Measurements from ENCODE around the gene TRIM74.
A peak's percentile ranks its signal among the peaks of the same experiment; 100 is the strongest.
"Not testable (repeated sequence)": the region's sequence is repeated elsewhere in the genome, so short reads cannot be mapped to it uniquely, and the experiment has no call there.

TRIM74 gene

DNA sequence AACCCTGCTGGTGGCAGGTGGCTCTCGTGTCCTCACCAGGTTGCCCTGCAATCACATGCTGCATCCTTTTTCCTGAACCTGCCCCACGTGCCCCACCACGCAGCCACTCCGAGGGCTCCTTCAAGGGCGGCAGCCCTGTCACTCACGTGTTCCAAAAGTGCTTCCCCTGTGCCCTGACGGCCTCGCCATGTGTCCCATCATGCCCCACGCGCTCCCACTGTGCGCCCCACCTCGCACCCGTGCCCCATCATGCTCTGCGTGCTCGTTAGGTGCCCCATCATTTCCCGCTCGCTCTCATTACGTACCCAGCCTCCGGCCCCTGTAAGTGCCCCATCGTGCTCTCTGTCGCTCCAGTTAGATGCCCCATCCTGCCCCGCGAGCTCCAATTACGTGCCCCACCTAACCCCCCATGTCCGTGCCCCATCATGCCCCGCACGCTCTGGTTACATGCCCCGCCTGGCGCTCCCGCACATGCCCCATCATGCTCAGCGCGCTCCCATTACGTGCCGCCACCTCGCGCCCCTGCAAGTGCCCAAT lies at the start of gene TRIM74:
Gene TRIM74 (minus strand): TSS at position 487 of the 537 bp plus-strand sequence. CDS start 3,309 bp downstream, outside the sequence.
- DNase-seq, result not testable (repeated sequence)

DNA sequence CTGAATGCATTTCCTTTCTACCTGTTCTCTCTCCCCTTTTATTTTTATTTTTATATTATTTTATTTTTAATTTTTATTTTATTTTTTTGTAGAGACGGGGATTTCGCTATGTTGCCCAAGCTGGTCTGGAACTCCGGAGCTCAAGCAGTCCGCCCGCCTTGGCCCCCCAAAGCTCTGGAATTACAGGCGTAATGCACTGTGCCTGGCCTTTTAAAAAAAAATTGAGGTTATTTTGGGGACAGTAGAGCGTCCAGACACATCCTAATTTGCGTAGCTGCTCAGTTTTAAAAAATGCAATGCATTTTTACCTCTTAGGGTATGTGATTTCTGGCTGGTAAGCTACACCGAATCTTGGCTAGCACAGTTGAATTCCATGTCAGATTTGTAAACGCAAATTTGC lies 37.2 kb upstream of the TRIM74 start:
- DNase-seq, result not testable (repeated sequence)

DNA sequence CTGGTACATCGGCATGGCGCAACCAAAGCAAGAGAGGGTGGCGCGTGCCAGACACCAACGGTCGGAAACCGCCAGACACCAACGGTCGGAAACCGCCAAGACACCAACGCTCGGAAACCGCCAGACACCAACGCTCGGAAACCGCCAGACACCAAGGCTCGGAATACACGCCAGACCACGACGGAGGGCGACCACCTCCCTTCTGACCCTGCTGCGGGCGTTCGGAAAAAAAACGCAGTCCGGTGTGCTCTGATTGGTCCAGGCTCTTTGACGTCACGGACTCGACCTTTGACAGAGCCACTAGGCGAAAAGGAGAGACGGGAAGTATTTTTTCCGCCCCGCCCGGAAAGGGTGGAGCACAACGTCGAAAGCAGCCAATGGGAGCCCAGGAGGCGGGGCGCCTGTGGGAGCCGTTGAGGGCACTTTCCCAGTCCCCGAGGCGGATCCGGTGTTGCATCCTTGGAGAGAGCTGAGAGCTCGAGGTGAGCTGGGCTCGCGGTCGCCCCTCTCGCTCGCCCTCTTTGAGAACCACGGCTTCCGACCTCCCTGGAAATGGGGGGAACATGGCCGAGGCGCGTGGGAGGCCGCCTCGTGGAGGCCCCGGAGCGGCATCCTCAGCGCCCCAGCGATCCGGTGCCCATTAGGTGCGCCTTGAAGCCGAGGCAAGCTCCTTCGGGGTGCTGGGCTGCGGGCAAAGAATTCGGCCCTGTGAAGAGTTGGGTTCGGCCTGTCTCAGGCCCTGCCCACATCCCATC lies 36.6 kb upstream of the TRIM74 start:
- peak; percentile 89 for DNase-seq

DNA sequence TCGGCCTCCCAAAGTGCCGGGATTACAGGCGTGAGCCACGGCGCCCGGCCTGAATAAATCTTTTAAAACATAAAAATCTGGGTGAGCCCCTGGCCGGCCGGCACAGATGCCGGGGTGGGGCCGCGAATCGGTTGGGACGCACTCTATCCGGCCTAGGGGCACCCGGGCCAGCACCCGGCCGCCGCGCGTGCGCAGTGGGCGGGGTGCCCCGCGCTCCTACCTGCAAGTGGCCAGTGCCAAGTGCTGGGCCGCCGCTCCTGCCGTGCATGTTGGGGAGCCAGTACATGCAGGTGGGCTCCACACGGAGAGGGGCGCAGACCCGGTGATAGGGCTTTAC lies 36.1 kb upstream of the TRIM74 start:
- DNase-seq, result peak; percentile 75

DNA sequence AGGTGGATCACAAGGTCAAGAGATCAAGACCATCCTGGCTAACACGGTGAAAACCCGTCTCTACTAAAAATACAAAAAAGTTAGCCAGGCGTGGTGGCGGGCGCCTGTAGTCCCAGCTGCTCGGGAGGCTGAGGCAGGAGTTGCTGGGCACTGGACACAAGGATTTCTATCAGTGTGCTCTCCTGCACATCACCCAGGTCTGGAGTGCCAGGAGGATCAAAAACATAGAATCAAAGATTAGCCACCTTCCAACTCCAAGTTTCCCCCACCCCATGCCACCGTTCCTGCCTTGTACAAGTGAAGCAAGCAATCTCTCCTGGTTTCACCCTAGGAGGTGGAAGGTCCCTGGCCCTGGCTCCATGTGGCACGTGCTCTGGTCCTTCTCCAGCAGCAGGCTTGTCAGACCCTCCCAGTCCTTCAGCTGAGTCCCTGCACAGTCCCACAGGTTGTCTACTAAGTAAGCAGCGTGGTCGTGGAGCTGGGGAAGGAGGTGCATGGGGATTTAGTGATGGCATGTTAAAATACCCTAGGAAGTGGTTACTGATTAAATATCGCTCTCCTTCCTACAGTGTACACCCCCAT lies 28.7 kb upstream of the TRIM74 start:
- not testable (repeated sequence) for DNase-seq

DNA sequence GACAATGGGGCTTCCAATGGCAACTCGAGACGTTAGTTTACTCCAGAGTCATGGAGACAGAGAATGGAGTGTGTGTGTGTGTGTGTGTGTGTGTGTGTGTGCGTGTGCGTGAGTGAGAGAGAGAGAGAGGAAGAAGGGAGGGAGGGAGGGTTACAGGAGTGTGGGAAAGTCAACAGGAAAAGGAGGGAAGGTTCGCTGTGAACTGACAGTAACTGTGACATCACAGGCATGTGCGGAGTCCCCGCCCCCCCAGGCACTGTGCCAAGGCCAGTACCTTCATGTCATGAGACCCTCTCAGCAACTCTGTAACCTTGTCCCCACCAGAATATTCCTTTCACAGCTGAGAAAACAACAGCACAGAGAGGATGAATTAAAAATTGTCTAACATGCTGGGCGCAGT lies 28.2 kb upstream of the TRIM74 start:
- DNase-seq, result not testable (repeated sequence)

DNA sequence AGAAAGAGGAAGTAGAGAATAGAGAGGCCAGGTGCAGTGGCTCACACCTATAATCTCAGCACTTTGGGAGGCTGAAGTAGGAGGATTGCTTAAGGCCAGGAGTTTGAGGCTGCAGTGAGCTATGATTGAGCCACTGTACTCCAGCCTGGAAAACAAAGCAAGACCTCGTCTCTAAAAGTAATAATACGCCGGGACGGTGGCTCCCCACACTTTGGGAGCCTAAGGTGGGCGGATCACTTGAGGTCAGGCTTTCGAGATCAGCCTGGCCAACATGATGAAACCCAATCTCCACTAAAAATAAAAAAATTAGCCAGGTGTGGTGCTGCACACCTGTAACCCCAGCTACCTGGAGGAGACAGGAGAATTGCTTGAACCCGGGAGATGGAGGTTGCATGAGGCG lies 26.2 kb upstream of the TRIM74 start:
- DNase-seq, result not testable (repeated sequence)

DNA sequence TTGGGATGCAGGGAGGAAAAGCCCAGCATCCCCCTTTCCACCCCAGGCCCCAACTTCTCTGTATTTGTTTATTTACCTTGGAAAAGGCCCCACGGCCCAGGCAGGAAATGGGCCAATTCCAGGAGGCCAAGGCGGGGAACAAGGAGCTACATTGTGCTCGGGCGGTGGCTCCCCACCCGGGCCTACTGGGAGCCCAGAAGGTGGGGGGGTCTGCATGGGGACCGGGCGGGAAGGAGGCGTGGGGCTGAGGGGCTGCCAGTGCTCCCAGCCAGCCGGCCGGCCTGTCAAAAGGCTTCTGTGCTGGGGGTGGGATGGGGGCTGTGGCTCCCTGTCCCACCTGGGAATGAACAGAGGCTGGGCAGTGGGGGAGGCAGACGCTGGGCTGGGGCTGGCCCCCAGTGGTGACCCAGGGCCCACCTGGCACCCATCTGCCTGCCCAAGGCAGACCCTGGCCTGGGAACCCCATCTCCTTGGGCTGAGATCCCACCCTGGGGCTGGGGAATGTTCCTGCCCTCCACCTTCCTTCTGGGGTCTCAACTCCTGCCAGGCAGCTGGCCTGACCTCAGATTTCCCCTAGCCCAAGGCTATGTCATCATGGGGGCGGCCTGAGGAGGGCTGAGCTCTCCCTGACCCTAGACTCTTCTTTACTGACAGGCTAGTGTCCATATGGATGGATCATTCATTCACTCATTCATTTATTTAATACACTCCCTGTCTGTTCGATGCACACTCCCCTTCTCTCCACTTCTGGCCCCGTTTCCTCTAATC lies 21.1 kb upstream of the TRIM74 start:
- DNase-seq, result not testable (repeated sequence)

DNA sequence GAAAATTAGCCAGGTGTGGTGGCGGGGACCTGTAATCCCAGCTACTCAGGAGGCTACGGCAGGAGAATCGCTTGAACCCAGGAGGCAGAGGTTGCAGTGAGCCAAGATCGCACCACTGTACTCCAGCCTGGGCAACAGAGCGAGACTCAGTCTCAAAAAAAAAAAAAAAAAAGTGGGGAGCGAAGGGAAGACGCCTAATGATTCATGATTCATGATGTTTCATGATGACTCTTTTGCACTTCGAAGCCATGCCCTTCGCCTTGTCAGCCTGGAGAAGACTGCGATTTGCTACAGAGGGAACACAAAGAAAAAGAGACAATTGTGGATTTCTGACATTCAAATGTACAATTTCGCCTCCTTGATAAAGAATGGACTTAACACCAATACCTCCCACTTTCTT lies 12.8 kb upstream of the TRIM74 start:
- DNase-seq, result not testable (repeated sequence)

DNA sequence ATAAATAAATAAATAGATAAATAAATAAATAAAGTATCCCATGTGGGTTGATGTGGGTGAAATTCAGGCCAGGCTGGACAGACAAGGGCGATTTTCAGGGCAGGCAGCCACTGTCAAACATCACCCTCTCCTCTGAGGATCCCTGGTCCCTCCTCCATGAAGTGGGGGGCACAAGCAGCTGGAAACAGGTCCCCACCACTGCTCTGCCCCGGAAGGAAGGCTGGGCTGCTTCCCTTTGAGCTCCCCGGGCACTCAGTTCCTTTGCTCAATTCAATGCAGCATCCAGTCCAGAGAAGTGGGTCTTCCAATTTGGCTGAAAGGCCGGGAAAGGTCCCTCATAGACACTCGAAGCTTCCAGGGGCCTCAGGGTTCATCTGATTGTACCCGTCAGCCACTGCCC lies 11.1 kb upstream of the TRIM74 start:
- DNase-seq, result not testable (repeated sequence)

DNA sequence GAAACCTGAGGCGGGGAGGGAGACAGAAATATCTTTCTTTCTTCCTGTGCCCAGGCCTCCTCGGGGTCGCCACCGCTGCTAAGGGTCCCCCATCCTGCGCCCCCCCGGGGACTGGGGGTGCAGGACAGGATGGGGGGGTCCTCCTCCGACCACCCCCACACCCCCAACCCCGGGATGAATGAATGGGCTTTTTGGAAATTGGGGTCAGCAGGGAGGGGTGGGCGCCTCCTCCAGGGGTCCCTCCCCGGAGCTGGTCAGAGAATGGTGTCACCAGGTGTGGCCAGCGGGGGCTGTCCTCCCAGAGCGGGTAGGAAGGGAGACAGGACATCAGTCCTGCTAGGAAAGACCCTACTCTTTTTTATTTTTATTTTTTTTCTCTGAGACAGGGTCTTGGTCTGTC lies 7.2 kb upstream of the TRIM74 start:
- DNase-seq, result not testable (repeated sequence)

DNA sequence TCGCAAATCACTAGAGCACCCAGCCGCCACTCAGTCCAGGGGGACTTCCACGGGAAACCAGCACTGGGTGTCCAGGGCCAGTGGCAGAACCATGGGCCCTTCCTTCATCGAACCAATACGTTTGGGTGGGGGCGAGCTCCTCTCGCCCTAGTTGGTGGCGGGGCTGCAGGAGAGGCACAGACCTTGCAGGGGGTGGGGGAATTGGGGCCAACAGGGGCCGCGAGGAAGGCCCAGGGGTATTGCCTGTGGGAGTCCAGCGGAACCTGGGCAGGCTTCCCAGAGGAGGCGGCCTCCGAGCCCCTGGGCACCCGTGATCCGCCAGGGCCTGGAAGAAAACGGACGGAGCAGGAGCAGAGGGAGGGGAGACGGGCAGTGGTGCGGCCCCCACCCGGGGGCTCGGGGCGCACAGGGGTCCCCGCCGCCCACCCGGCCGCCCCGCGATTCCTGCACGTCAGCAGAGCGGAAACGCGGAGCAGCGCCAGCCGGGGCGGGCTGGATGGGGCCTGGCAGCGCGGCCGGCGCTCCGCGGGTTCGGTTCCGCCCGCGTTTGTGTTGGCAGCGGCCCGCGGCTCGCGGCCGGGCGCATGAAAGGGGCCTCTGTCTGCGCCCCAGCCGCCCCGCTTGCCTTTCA lies 6.5 kb upstream of the TRIM74 start:
- not testable (repeated sequence) for DNase-seq

DNA sequence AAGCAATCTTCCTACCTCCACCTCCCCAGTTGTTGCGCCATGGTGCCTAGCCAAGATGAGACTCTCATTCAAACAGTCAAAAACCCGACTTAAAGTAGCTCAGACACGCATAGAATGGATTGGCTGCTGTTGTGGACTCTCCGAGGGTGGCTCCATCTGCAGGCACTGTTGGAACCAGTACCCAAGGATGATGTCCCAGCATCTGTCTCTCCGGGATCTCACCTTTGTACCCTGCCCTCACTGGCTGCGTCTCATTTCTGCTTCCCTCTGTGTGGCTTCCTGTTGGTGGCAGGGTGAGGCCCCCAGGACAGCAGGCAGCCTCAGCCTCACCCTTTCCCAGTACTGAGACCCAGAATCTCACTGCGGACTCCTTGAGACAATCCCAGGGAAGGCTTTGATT lies 5.5 kb upstream of the TRIM74 start:
- not testable (repeated sequence) for DNase-seq

DNA sequence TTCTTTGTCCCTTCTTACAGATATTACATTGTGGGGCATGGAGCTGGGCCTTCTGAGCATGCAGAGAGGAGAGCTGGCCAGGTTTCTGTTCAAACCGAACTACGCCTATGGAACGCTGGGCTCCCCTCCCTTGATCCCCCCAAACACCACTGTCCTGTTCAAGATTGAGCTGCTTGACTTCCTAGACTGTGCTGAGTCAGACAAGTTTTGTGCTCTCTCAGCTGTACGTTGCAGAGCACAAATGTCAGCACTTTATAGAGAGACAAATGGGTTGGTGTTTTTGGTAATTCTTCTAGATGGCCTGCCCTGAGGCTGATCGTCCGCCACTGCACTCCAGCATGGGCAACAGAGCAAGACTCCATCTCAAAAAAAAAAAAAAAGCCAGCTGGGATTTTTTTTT lies 2.2 kb upstream of the TRIM74 start:
- not testable (repeated sequence) for DNase-seq

DNA sequence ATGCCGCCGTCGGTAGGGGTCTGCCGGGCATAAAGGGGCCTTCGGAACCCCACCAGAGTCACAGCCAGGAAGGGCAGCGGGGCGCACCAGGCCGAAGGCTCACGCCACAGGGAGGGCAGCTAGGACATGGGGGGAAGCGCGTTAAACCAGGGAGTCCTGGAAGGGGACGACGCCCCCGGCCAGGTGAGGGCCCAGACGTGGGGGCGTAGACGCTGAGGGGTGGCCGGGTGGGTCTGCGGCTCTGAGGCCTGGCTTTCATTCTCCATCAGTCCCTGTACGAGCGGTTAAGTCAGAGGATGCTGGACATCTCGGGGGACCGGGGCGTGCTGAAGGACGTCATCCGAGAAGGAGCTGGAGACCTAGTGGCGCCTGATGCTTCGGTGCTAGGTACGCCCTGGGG lies 422 bp upstream of the TRIM74 start:
- not testable (repeated sequence) for DNase-seq

DNA sequence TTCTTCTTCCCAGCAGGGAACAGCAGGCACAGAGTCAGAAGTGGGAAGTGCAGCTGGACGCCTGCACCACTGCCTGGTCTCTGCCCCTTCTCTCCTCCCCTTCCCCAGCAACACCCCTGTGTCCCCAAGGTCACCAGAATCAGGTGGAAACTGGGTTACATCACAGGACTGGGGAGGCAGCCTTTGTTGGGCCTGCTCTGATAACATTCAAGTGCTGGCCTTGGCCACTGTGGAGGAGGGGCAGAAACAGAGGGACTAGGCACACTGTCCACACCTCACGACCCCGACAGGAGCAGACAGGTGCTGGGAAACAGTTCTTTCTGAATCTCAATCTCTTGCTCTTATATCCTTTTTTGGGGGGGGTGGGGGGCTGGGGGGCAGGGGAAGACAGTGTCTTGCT lies 2.4 kb downstream of the TRIM74 start:
- not testable (repeated sequence) for DNase-seq

DNA sequence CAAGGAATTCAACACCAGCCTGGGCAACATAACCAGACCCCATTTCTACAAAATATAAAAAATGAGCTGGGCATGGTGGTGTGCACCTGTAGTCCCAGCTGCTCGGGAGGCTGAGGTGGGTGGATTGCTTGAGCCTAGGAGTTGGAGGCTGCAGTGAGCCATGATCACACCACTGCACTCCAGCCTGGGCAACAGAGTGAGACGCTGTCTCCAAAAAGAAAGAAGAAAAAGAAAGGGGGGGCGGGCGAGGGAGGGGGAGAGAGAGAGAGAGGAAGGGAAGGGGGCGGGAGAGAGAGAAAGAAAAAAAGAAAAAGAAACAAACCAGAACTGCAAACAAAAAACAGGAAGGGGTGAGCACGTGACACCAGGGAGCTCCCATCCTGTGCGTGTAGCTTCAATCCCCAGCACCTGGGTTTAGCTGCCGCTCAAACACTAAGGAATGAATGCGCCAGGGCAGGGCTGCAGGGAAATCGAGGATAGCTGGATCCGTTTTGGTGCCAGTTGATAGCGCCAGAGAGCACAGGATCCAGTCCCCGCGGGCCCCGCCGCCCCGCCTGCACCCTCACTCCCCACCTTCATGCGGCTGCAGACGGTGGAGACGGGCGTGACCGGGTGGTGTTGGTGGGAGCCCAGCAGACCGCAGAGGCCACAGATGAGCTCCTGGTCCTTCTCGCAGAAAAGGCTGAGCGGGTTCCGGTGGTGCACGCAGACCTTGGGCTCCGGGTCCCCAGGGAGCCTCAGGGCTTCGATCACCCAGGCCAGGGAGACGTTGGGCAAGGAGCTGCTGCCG lies 3.9 kb downstream of the TRIM74 start:
- not testable (repeated sequence) for DNase-seq

DNA sequence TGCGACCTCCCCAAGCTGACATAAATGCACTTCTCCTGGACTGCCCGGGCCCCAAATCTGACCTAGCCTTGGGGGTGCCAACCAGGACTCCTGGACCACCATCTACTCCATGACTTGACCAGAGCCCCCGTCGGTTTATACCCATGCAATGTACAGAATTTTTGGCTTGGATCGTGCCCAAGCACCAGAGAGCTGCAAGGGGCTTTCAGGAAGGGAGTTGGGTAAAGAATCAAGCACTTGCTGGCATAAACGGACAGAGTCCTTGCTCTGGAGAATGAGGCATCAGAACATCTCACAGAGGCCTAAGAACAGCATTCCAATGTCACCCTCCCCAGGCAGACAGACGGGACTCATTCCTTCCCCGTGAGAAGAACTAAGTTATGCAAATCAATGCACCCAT lies 6.2 kb downstream of the TRIM74 start:
- DNase-seq, result not testable (repeated sequence)

DNA sequence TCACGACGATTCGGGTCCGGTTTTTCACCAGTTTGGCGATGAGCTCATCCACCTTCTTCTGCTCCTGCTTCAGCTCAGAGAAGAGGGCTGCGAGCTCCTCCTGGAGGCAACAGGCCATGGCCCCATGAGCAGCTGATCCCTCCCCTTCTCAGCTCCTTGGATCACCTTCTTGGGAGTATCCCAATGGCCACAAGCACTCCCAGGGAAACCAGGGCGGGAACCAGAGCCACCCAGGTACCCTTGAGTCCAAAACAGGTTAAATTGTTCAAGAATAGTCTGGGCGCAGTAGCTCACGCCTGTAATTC lies 8.0 kb downstream of the TRIM74 start:
- not testable (repeated sequence) for DNase-seq

DNA sequence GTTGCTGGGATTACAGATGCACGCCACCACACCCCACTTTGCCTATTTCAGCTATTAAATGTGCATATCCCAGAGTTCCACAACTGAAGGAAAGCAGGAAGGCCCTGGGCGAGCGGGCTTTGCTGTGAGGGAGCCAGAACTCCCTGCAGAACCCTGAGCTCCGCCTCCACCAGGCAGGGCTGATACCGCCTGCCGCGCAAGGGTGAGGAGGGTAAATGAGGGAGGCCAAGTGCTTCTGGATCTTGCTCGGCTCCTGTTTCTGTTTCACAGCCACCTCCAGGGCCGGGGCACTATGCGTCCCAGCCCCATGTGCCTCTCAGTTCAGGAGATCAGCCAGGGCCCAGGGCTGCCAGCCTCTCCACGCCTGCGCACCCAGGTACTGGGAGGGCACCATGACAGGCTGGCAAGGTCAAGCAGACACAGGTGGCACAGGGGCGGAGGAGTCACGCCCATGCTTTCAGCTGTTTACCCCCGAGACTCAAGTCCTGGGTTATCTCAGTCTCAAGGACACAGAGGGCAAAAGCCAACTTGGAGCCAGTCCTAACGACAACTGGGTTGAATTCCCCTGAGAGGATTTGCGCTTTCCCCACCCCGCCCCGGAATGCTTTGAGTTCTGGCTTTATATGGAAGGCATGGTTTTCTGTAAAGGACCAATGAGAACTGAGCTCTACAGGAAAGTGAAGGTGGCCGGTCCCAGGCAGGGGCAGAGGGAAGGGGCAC lies 8.5 kb downstream of the TRIM74 start:
- not testable (repeated sequence) for DNase-seq

DNA sequence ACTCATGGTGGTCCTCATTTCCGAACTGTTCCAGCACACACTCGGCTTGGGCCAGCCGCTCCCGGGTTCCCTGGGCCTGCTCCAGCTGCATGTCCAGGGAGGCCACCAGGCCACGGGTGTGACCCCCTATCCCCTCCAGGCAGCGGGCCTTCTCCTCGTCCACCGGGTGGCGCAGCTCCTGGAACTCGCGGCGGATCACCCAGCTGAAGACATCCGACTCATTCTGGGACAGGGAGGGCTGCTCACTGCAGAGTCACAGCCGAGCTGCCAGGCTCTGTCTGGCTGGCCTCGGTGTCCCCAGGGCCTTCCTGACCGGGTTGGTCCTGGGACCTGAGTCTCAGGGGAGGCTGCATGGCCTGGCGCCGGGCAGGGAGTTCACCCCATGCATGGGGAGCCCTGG lies 9.2 kb downstream of the TRIM74 start:
- not testable (repeated sequence) for DNase-seq
